ENCODE measurements around the gene NEK8.

The NEK8 gene

GRCh38 chr17:28744104-28744971 lies 15.8 kb downstream of the NEK8 start:
- DNase-seq (ENCODE audit: extremely low read depth in 1 of 2, low read depth in 1 of 2): peak in 1 of 2 donors; percentile 54

DNA sequence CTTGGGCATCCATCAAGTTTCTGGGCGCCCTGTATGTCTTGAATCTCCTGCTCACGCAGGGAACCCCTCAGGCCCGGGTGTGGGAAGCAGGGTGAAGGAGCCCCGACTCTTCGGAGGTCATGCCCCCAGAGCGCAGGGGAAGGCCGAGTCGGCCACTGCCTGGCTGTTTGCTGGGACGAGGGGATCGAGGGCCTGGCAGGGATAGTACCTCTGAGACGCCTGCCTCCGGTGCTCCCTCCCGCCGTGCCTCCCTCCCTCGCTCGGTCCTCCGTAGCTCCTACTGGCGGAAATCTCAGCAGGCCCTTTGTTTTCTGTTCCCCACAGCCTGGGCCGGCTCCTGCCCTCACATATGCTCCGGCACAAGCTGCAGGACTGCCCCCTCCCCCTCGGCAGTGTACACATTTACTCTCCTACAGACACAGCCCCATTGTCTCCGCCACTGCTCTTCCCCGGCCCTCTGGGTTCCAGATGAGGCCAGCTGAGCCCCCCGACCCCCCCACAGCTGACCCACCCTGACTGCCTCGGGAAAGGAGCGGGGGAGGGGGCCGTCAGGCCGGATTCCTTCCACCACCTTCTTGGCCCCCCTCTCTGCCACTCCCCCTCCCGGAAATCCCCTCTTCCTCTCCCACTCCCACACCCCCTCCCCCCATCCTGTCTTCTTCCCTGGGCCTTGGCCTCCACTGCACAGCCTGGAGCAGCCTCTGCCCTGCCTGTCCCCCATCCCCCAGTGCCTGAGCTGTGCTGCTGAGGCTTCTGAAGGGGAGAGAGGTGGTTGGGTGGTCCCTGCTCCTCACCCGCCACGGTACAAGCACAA lies 16.6 kb downstream of the NEK8 start:
- DNase-seq (ENCODE audit: extremely low read depth in 1 of 2, low read depth in 1 of 2): no peak

- no peak for DNase-seq (ENCODE audit: extremely low read depth in 1 of 2, low read depth in 1 of 2)
These were observed 17.3 kb downstream of the NEK8 start for GRCh38 chr17:28745786-28746411.

DNA sequence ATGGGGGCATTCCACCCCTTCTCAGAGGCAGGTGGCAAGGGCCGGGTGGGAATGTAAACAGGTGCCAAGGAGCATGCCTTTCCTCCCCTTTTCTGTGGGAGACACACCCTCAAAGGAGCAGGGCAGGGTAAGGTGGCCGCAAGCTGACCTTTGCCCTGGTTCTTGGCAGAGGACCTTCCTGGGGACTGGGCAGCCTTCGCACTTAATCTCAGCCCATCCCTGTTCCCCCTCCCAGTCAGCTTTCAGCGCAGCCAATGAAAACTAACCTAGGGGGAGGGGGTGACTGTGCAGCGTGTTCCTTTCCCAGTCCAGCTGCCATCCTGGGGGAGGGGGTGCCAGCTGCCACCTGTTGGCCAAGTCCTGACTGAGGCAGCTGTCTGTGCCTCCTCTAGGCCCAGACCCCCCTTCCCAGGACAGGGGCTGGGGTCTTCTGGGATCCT lies 18.0 kb downstream of the NEK8 start:
- DNase-seq (ENCODE audit: extremely low read depth in 1 of 2, low read depth in 1 of 2): no peak

- no peak for DNase-seq (ENCODE audit: extremely low read depth in 1 of 2, low read depth in 1 of 2)
These were observed 18.6 kb downstream of the NEK8 start for GRCh38 chr17:28747051-28747691.

GRCh38 chr17:28747801-28748750 lies 19.5 kb downstream of the NEK8 start:
- no peak for DNase-seq (ENCODE audit: extremely low read depth in 1 of 2, low read depth in 1 of 2)

DNA sequence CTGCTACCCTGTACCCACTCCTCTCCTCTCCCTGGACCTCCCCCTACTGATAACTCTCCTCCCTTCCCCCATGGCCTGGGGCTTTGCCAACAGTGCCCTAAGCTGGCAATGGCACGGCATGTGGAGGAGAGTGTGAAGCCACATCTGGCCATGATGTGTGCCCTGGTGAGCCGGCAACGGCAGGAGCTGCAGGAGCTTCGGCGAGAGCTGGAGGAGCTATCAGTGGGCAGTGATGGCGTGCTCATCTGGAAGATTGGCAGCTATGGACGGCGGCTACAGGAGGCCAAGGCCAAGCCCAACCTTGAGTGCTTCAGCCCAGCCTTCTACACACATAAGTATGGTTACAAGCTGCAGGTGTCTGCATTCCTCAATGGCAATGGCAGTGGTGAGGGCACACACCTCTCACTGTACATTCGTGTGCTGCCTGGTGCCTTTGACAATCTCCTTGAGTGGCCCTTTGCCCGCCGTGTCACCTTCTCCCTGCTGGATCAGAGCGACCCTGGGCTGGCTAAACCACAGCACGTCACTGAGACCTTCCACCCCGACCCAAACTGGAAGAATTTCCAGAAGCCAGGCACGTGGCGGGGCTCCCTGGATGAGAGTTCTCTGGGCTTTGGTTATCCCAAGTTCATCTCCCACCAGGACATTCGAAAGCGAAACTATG lies 20.4 kb downstream of the NEK8 start:
- no peak for DNase-seq (ENCODE audit: extremely low read depth in 1 of 2, low read depth in 1 of 2)

- no peak for DNase-seq (ENCODE audit: extremely low read depth in 1 of 2, low read depth in 1 of 2)
These were observed 21.1 kb downstream of the NEK8 start for GRCh38 chr17:28749516-28750177.

- DNase-seq (ENCODE audit: extremely low read depth in 1 of 2, low read depth in 1 of 2): peak; percentile 74 to 82
These were observed 21.8 kb downstream of the NEK8 start for GRCh38 chr17:28750178-28751047.

DNA sequence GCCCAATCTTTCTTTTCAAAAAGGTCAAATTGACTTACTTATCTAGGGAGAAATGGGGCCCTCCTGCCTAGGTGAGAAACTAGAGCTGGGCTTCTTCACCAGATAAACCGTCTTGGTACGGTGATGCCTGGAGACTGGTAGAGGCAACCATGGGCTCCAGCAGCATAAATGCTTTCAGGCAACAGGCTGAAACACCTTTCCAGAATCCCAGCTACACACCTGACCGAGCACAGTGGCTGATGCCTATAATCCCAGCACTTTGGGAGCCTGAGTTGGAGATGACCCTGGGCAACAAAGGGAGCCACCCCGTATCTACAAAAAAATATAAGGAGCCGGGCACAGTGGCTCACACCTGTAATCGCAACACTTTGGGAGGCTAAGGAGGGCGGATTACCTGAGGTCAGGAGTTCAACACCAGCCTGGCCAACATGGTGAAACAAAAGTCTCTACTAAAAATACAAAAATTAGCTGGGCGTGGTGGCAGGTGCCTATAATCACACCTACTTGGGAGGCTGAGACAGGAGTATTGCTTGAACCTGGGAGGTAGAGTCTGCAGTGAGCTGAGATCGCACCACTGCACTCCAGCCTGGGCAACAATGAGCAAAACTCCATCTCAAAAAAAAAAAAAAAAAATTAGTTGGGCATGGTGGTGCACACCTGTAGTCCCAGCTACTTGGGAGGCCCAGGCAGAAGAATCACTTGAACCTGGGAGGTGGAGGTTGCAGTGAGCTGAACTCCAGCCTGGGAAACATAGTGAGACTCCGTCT lies 23.2 kb downstream of the NEK8 start:
- no peak for DNase-seq (ENCODE audit: extremely low read depth in 1 of 2, low read depth in 1 of 2)

- DNase-seq (ENCODE audit: extremely low read depth in 1 of 2, low read depth in 1 of 2): no peak
These were observed 26.9 kb downstream of the NEK8 start for GRCh38 chr17:28755486-28755885.

GRCh38 chr17:28756049-28756804 lies 27.6 kb downstream of the NEK8 start:
- DNase-seq (ENCODE audit: extremely low read depth in 1 of 2, low read depth in 1 of 2): no peak

- no peak for DNase-seq (ENCODE audit: extremely low read depth in 1 of 2, low read depth in 1 of 2)
These were observed 30.0 kb downstream of the NEK8 start for GRCh38 chr17:28758411-28759121.

DNA sequence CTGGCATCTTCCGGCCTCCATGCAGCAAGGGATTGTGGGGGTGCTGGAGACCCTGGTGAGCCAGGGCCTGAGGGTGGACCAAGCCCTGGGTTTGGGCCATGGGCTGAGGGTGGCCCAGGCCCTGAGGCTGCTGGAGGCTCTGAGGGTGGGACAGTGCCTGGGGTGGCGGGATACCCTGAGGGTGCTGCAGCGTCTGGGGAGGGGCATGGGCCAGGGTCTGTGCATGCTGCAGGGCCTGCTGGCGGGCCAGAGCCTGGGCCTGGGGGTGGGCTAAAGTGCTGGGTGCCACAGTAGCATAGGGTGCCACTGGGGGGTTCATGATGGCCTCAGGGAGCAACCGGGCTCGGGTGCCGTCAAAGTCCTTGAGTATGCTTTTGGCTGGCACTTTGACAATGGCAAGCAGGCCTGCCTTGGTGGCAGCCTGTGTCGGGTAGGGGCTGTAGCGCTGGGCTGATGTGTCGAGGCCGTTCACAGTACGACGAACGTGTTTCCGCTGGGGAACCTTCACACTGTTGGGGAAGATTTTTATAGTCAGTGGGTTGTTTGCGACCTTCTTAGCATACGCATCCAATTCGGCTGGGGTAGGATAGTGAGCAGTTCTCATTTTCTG lies 30.8 kb downstream of the NEK8 start:
- no peak for DNase-seq (ENCODE audit: extremely low read depth in 1 of 2, low read depth in 1 of 2)
